ENCODE data around the gene ZDHHC17. TPM values are rescaled to one million over a fixed set of nuclear protein-coding genes. Genes with fewer than 3 reads are reported as not detected.

ZDHHC17 gene
- total and polyA plus RNA-seq, 2 experiments from 2014 or later: 11.7 to 39.8 TPM

DNA sequence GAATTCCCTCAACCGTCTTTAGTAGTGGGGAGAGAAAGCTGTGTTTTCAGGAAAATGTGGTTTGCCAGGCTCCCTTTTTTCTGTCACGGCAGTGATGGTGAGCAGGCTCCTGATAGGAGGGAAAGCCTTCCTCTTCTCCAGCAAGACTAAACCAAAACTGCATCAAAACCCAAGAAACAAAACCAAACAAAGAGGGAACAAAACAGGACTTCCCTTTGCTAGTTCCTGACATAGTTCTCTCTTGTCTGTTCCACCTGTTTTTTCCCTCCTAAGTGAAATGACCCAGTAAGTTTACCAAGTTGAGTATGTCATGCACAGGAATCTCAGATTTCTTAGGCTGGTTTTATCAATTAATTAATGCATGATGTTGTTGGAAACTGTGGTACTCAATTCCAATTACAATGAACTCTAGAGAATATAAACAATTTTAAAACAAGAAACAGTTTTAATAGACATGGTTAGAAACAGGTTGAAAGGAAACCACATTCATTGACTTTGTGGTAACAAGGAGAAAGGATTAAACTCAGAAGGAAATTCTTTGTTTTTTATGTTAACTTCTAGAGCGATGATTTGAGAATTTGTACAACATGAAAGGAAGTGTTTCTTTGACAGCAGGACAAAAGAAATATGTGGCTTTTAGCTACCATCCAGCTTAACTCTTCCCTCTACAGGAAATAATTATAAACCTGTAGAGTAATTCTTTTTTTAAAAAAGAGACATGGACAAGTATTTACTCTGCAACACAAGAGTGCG lies 137.9 kb downstream of the ZDHHC17 start:
- no peak for DNase-seq (ENCODE audit: low spot score)
- H3K4me1 ChIP-seq (ENCODE audit: insufficient read depth): peaks cover 5% of the 10 kb centered on the region
- no peaks in the 10 kb centered on the region for H3K27me3 ChIP-seq
- H3K79me2 ChIP-seq: no peaks in the 10 kb centered on the region
- H3K4me3 ChIP-seq: no peak overlapping the region
- H2AFZ ChIP-seq: no peak overlapping the region
- no peaks in the 10 kb centered on the region for H3K9me3 ChIP-seq (ENCODE audit: low read depth)
- H4K20me1 ChIP-seq (ENCODE audit: insufficient read depth, poor library complexity, severe bottlenecking): no peaks in the 10 kb centered on the region
- no peak overlapping the region for H3K27ac ChIP-seq
- H3K9me2 ChIP-seq (replicated peaks; ENCODE audit: insufficient read depth): no peaks in the 10 kb centered on the region
- no peaks in the 10 kb centered on the region for H3K36me3 ChIP-seq (replicated peaks; ENCODE audit: insufficient read depth, low read depth)
- TF ChIP-seq EZH2 (IDR thresholded peaks at IDR 0.05; ENCODE audit: borderline replicate concordance) (no peak), EZH2phosphoT487 (IDR thresholded peaks at IDR 0.05; ENCODE audit: low read depth, severe bottlenecking, unreplicated experiment) (no peak)
- TF ChIP-seq, protein P1, sequence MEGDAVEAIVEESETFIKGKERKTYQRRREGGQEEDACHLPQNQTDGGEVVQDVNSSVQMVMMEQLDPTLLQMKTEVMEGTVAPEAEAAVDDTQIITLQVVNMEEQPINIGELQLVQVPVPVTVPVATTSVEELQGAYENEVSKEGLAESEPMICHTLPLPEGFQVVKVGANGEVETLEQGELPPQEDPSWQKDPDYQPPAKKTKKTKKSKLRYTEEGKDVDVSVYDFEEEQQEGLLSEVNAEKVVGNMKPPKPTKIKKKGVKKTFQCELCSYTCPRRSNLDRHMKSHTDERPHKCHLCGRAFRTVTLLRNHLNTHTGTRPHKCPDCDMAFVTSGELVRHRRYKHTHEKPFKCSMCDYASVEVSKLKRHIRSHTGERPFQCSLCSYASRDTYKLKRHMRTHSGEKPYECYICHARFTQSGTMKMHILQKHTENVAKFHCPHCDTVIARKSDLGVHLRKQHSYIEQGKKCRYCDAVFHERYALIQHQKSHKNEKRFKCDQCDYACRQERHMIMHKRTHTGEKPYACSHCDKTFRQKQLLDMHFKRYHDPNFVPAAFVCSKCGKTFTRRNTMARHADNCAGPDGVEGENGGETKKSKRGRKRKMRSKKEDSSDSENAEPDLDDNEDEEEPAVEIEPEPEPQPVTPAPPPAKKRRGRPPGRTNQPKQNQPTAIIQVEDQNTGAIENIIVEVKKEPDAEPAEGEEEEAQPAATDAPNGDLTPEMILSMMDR (IDR thresholded peaks at IDR 0.05; ENCODE audit: poor library complexity): no peak
- 54% methylated on average over 4 of the region's 4 CpGs for WGBS (ENCODE audit: low lambda C conversion rate, missing lambda C conversion rate)
- no peak overlapping the region for H3K4me2 ChIP-seq

Other genes starting within 250 kb of the ZDHHC17 start
- 73.0 and 82.5 TPM in 2 replicates for gene OSBPL8, start 204.3 kb upstream of the ZDHHC17 start, total RNA-seq
- 20.1 and 21.4 TPM in 2 replicates for gene OSBPL8, start 204.3 kb upstream of the ZDHHC17 start, polyA plus RNA-seq
- gene CSRP2, start 114.9 kb downstream of the ZDHHC17 start, total RNA-seq: 64.7 and 92.1 TPM in 2 replicates
- gene CSRP2, start 114.9 kb downstream of the ZDHHC17 start, polyA plus RNA-seq: 110 and 117 TPM in 2 replicates

Data from hepatocyte (in vitro differentiated cells).